ENCODE measurements around the gene FHIT.

DNA sequence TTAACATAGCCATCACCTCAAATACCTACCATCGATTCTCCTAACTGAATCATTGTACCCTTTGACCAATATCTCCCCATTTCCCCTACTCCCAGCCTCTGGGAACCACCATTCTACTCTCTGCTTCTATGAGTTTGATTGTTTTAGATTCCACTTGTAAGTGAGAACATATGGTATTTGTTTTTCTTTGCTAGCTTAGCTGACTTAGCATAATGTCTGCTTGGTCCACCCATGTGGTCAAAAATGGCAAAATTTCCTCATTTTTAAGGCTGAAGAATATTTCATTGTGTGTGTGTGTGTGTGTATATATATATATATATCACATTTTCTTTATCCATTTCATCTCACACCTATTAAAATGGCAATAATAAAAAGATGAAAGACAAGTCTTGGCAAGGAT lies 469.3 kb downstream of the FHIT start:
- no peak for TF ChIP-seq POLR2A (IDR thresholded peaks at IDR 0.05; ENCODE audit: low read depth)
- TF ChIP-seq, protein P1, sequence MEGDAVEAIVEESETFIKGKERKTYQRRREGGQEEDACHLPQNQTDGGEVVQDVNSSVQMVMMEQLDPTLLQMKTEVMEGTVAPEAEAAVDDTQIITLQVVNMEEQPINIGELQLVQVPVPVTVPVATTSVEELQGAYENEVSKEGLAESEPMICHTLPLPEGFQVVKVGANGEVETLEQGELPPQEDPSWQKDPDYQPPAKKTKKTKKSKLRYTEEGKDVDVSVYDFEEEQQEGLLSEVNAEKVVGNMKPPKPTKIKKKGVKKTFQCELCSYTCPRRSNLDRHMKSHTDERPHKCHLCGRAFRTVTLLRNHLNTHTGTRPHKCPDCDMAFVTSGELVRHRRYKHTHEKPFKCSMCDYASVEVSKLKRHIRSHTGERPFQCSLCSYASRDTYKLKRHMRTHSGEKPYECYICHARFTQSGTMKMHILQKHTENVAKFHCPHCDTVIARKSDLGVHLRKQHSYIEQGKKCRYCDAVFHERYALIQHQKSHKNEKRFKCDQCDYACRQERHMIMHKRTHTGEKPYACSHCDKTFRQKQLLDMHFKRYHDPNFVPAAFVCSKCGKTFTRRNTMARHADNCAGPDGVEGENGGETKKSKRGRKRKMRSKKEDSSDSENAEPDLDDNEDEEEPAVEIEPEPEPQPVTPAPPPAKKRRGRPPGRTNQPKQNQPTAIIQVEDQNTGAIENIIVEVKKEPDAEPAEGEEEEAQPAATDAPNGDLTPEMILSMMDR (IDR thresholded peaks at IDR 0.05), result no peak

Measured in esophagus muscularis mucosa (tissue), 3 donors.